ENCODE results near the gene DPYSL5.

DNA sequence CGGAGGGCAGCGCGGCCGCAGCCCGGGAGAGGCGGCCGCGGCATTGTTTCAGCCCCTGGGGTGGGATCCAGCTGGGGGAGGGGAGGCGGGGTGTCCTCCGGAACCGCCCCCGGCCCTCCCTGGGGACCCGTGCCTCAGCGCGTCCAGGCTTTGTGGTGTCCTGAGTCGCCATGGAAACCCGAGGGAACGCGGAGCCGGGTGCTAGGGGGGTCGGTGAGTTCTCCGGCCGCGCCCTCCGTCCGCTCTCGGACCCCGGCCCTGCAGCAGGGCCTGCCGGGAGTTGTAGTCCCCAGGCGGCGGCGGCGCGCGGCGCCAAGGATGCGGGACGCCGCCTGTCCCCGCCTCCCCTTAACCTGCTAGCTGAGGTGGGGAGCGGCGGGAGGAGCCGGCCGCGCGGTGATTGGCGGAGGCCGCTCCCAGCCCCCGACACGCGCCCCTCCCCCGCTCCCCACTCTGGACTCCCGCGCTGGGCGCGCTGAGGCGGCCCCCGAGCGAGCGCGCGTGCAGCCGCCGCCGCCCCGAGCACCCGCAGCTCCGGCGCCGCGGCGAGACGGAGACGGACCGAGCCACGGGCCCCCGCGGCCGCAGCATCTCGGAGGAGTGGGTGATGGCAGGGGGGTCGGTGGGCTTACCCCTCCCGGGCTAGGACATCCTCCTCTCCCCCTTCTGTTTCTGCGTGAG lies at the start of gene DPYSL5:
- TF ChIP-seq EZH2 (IDR thresholded peaks at IDR 0.05; ENCODE audit: borderline replicate concordance, low read depth, low read length, severe bottlenecking) (no peak), MYC (IDR thresholded peaks at IDR 0.05; ENCODE audit: low read depth, low read length) (no peak)
- TF ChIP-seq, protein P1, sequence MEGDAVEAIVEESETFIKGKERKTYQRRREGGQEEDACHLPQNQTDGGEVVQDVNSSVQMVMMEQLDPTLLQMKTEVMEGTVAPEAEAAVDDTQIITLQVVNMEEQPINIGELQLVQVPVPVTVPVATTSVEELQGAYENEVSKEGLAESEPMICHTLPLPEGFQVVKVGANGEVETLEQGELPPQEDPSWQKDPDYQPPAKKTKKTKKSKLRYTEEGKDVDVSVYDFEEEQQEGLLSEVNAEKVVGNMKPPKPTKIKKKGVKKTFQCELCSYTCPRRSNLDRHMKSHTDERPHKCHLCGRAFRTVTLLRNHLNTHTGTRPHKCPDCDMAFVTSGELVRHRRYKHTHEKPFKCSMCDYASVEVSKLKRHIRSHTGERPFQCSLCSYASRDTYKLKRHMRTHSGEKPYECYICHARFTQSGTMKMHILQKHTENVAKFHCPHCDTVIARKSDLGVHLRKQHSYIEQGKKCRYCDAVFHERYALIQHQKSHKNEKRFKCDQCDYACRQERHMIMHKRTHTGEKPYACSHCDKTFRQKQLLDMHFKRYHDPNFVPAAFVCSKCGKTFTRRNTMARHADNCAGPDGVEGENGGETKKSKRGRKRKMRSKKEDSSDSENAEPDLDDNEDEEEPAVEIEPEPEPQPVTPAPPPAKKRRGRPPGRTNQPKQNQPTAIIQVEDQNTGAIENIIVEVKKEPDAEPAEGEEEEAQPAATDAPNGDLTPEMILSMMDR (IDR thresholded peaks at IDR 0.05; ENCODE audit: extremely low read depth in 1 of 2, insufficient read depth in 1 of 2, low read depth in 1 of 2, low read length in 2 of 2), result no peak
